PC-3 (cell line): ENCODE data around the gene GATD1. TPM values are rescaled to one million over a fixed set of nuclear protein-coding genes. Genes with fewer than 3 reads are reported as not detected.

Source experiments
- ATAC-seq: fragments of 200-7000 bp; cut with Tn5 transposase; 2 replicates; pipeline ENCODE4 v1.9.1; 2020; ENCODE audit warnings: mild to moderate bottlenecking, moderate library complexity
- BruUV-seq: library from RNA; stranded (reverse); fragments of 400-500 nt; replicated peaks from 2 replicates; lab custom pipeline; 2021; lab: Mats Ljungman, UMichigan
- CTCF ChIA-PET: fragments of 300-600 bp; sonication (Branson Sonifier 250); formaldehyde crosslinking; loops from one replicate; lab custom pipeline; 2022; ENCODE audit warnings: antibody characterized with exemption; lab: Charles Lee
- POLR2A ChIA-PET: fragments of 300-600 bp; sonication (Branson Sonifier 250); formaldehyde crosslinking; loops from one replicate; lab custom pipeline; 2022; ENCODE audit warnings: antibody characterized with exemption; ENCODE audit not compliant: unreplicated experiment; lab: Charles Lee
- DNase-seq: peaks from one replicate; pipeline ENCODE4 v3.0.0-alpha.2; 2015
- H2AFZ ChIP-seq: fragments of 300-600 bp; sonication (generic); 2 replicates; pipeline ENCODE4 v1.6.0; 2016; ENCODE audit warnings: antibody characterized with exemption, low read length
- H3F3A ChIP-seq: fragments of 300-600 bp; sonication (generic); one replicate; pipeline ENCODE4 v1.6.0; 2017; ENCODE audit warnings: antibody characterized with exemption, low read length, control low read depth, mild to moderate bottlenecking; ENCODE audit not compliant: unreplicated experiment
- H3K27ac ChIP-seq: fragments of 300-600 bp; sonication (generic); 2 replicates; pipeline ENCODE4 v1.5.1; 2016; ENCODE audit warnings: mild to moderate bottlenecking, low read length
- H3K27me3 ChIP-seq: fragments of 300-600 bp; sonication (generic); 2 replicates; pipeline ENCODE4 v1.6.1; 2016; ENCODE audit warnings: low read length, mixed read lengths
- H3K36me3 ChIP-seq: fragments of 300-600 bp; sonication (generic); 2 replicates; pipeline ENCODE4 v1.6.1; 2016; ENCODE audit warnings: low read depth, mixed run types, low read length, mixed read lengths
- H3K4me1 ChIP-seq: fragments of 300-600 bp; sonication (generic); 2 replicates; pipeline ENCODE4 v1.5.1; 2016; ENCODE audit warnings: low read length; ENCODE audit not compliant: insufficient read depth
- H3K4me2 ChIP-seq: fragments of 300-600 bp; sonication (generic); 2 replicates; pipeline ENCODE4 v1.6.0; 2016; ENCODE audit warnings: low read length
- H3K4me3 ChIP-seq: fragments of 300-600 bp; sonication (generic); 2 replicates; pipeline ENCODE4 v1.5.1; 2016; ENCODE audit warnings: mild to moderate bottlenecking, low read length, mixed read lengths
- H3K79me2 ChIP-seq: fragments of 300-600 bp; sonication (generic); 2 replicates; pipeline ENCODE4 v1.6.1; 2017; ENCODE audit warnings: low read length, mixed read lengths
- H3K9ac ChIP-seq: fragments of 300-600 bp; sonication (generic); 2 replicates; pipeline ENCODE4 v1.6.0; 2016; ENCODE audit warnings: mild to moderate bottlenecking, low read length
- H3K9me2 ChIP-seq: fragments of 300-600 bp; sonication (generic); replicated peaks from 2 replicates; pipeline ENCODE4 v1.6.1; 2016; ENCODE audit warnings: mixed run types, low read length, mixed read lengths
- H3K9me3 ChIP-seq: fragments of 300-600 bp; sonication (generic); 2 replicates; pipeline ENCODE4 v1.6.1; 2016; ENCODE audit warnings: low read length, mixed read lengths
- H4K20me1 ChIP-seq: fragments of 300-600 bp; sonication (generic); 2 replicates; pipeline ENCODE4 v1.6.1; 2016; ENCODE audit warnings: low read length, mixed read lengths
- CTCF ChIP-seq: fragments of 300-600 bp; sonication (generic); conservative IDR thresholded peaks from 2 replicates; pipeline ENCODE4 v1.5.1; 2017; ENCODE audit warnings: antibody characterized with exemption, low read depth, mild to moderate bottlenecking, low read length
- EZH2 ChIP-seq: fragments of 300-600 bp; sonication (generic); IDR thresholded peaks from one replicate; pipeline ENCODE4 v1.6.1; 2017; ENCODE audit warnings: antibody characterized with exemption, mild to moderate bottlenecking, low read length; ENCODE audit not compliant: unreplicated experiment
- EZH2phosphoT487 ChIP-seq: fragments of 300-600 bp; sonication (generic); IDR thresholded peaks from 2 replicates; pipeline ENCODE4 v1.6.1; 2018; ENCODE audit warnings: mild to moderate bottlenecking, antibody characterized with exemption, low read length, borderline replicate concordance
- intact Hi-C: fragments of 100-400 bp; cut with micrococcal nuclease; formaldehyde crosslinking; loops from 2 replicates; pipeline ENCODE4 v1.9.0; 2023
- total RNA-seq: library from RNA; depleted of rRNA; stranded (reverse); fragments of >200 nt; gene quantifications from 2 replicates; pipeline ENCODE4 v1.2.3, GENCODE V29; 2014

Gene GATD1
- total RNA-seq, 1 experiment from 2014 or later: 39.7 TPM

GRCh38 chr11:727859-728748 lies 49.2 kb downstream of the GATD1 start:
- no peak overlapping the region; the same call in 1 of the 2 replicates for H3K4me3 ChIP-seq
- H3K79me2 ChIP-seq: no peaks in the 10 kb centered on the region
- no peaks in the 10 kb centered on the region for H3K9me3 ChIP-seq
- POLR2A ChIA-PET: no interaction called here
- no peaks in the 10 kb centered on the region for H3K27me3 ChIP-seq
- intact Hi-C loops: loop anchor here (1.0 kb wide), 1 partner anchor 32 kb away; no protein-coding TSS in a partner anchor
- CTCF ChIA-PET: interaction anchor here (0.5 to 1.5 kb wide), 5 partner anchors 23 to 189 kb away, joined by 3 to 11 read pairs (median 3); partner anchors contain the start of gene TMEM80
- peak overlapping the region; percentile 61 for H3K4me2 ChIP-seq
- peaks cover 7% of the 10 kb centered on the region for H3K36me3 ChIP-seq
- peak overlapping the region; percentile 55 for H3K9ac ChIP-seq
- TF ChIP-seq CTCF (peak; percentile 98), EZH2 (no peak), EZH2phosphoT487 (no peak)
- H3F3A ChIP-seq: peaks cover 8% of the 10 kb centered on the region
- DNase-seq (peak; percentile 96), ATAC-seq (peak; percentile 83)
- BruUV-seq: no TSS peak
- H2AFZ ChIP-seq: 0 out of 2 replicates have a peak overlapping the region, but pooled peaks have one; percentile 52
- peak overlapping the region; percentile 83 for H3K27ac ChIP-seq
- no peaks in the 10 kb centered on the region for H4K20me1 ChIP-seq
- no peaks in the 10 kb centered on the region for H3K9me2 ChIP-seq
- peaks cover 17% of the 10 kb centered on the region for H3K4me1 ChIP-seq

- intact Hi-C loops: no loop called here
- Histone ChIP-seq H3K9me3 (no peaks in the 10 kb centered on the region), H4K20me1 (no peaks in the 10 kb centered on the region), H3K9ac (peak overlapping the region; percentile 55), H3K36me3 (peaks cover 7% of the 10 kb centered on the region), H3K4me2 (peak overlapping the region; percentile 61), H2AFZ (0 out of 2 replicates have a peak overlapping the region, but pooled peaks have one; percentile 52), H3K4me1 (peaks cover 17% of the 10 kb centered on the region), H3K79me2 (no peaks in the 10 kb centered on the region), H3K27ac (peak overlapping the region; percentile 83), H3K27me3 (no peaks in the 10 kb centered on the region), H3K4me3 (no peak overlapping the region; the same call in 1 of the 2 replicates), H3F3A (peaks cover 8% of the 10 kb centered on the region), H3K9me2 (no peaks in the 10 kb centered on the region)
- ATAC-seq: no peak; the same call in 1 of the 2 replicates
- TF ChIP-seq EZH2phosphoT487 (no peak), CTCF (no peak), EZH2 (no peak)
- CTCF ChIA-PET: interaction anchor here (0.5 to 1.5 kb wide), 5 partner anchors 22 to 189 kb away, joined by 3 to 11 read pairs (median 3); partner anchors contain the start of gene TMEM80
- POLR2A ChIA-PET: no interaction called here
- DNase-seq: no peak
- TSS peak; percentile 47 for BruUV-seq
Observed at GRCh38 chr11:727281-727701, 50.0 kb downstream of the GATD1 start.
